Measurements from ENCODE around the gene PDGFA.

Gene PDGFA

GRCh38 chr7:520503-521161 is 986 bp upstream of the PDGFA start:
- H3K27ac Mint-ChIP-seq = no peak overlapping the region
- peak overlapping the region; percentile 9 for H3K4me3 Mint-ChIP-seq
- peaks cover 31% of the 10 kb centered on the region for H3K4me1 Mint-ChIP-seq (ENCODE audit: low read depth)
- intact Hi-C loops (cut with micrococcal nuclease) = no loop called here
- no peaks in the 10 kb centered on the region for H3K9me3 Mint-ChIP-seq
- peaks cover 78% of the 10 kb centered on the region for H3K27me3 Mint-ChIP-seq
- H3K36me3 Mint-ChIP-seq (ENCODE audit: low read depth) = no peaks in the 10 kb centered on the region

GRCh38 chr7:518630-519483 is 789 bp downstream of the PDGFA start:
- Mint-ChIP-seq H3K4me1 (ENCODE audit: low read depth) (peaks cover 31% of the 10 kb centered on the region), H3K27me3 (peaks cover 80% of the 10 kb centered on the region)

DNA sequence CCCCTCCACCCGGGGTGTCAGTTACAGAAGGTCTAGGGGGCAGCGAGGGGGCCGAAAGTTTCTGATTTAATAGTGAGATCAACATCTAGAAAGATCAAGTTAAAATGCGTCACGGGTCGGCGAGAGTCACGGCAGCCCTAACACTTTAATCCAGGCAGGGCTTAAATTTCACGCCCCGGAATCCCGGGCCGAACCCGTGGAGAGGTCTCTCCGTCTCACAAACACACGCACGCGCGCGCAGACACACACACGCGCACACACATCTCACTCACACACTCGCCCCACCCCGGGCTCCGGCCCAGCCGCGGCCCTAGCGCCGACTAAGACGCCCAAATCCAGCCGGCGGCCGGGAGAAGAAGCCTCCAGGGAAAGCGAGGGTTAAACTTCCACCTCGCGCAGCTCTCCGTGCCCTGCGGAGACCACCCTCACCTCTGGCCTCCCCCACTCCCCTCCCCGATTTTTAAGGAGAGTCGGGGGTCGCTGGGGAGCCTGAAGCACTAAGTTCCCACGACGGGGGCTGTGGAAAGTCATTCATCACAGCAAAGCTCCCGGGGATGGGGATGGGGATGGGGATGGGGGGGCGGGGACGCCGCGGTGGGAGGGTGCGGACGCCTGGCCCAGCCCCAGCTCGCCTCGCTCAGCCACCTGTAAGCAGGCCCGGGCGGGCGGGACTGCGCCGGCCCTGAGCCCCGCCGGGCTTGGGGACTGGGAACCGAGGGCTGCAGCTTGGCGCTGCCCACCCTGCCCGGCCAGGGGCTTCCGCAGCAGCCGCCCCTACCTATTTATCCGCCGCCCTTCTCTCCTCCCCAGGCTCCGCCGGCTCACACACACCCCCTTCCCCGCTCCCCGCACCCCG is 1.6 kb downstream of the PDGFA start:
- Mint-ChIP-seq H3K27me3 (peaks cover 80% of the 10 kb centered on the region), H3K36me3 (ENCODE audit: low read depth) (no peaks in the 10 kb centered on the region), H3K4me3 (peak overlapping the region; percentile 67), H3K9me3 (no peaks in the 10 kb centered on the region), H3K4me1 (ENCODE audit: low read depth) (peaks cover 31% of the 10 kb centered on the region), H3K27ac (no peak overlapping the region)
- intact Hi-C loops (cut with micrococcal nuclease) = no loop called here

More at GRCh38 chr7:518630-519483, 789 bp downstream of the PDGFA start:
- intact Hi-C loops (cut with micrococcal nuclease) = no loop called here
- Mint-ChIP-seq H3K36me3 (ENCODE audit: low read depth) (no peaks in the 10 kb centered on the region), H3K4me3 (peak overlapping the region; percentile 67), H3K27ac (no peak overlapping the region), H3K9me3 (no peaks in the 10 kb centered on the region)

- peak overlapping the region; percentile 62 for H3K4me3 Mint-ChIP-seq
These were observed 2.8 kb downstream of the PDGFA start for GRCh38 chr7:516606-517456.

DNA sequence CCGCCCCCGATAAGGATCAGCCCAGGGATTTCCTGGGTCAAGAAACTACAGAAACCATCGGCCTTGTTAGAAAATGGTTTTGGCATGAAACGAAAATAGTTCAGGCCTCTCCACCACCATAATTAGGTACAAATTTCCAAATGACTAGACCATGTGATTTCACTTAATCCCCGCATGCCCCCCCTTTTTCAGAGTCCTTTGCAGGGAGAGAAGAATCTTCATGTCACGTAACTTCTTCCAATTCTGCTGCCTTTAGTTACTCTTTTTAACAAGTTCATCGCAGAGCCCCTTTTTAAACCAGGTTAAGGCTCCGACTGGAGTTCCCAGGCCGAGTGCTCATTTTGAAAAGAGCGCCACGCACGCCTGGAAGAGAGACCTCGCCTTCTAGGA is 3.4 kb downstream of the PDGFA start:
- H3K4me1 Mint-ChIP-seq (ENCODE audit: low read depth) = peaks cover 20% of the 10 kb centered on the region

More at GRCh38 chr7:516606-517456, 2.8 kb downstream of the PDGFA start:
- Mint-ChIP-seq H3K9me3 (no peaks in the 10 kb centered on the region), H3K36me3 (ENCODE audit: low read depth) (no peaks in the 10 kb centered on the region), H3K27ac (no peak overlapping the region), H3K4me1 (ENCODE audit: low read depth) (peaks cover 26% of the 10 kb centered on the region), H3K27me3 (peaks cover 80% of the 10 kb centered on the region)
- intact Hi-C loops (cut with micrococcal nuclease) = no loop called here

GRCh38 chr7:515628-516027 is 4.0 kb downstream of the PDGFA start:
- intact Hi-C loops (cut with micrococcal nuclease) = no loop called here
- Mint-ChIP-seq H3K4me1 (ENCODE audit: low read depth) (peaks cover 14% of the 10 kb centered on the region), H3K27ac (no peak overlapping the region), H3K9me3 (no peaks in the 10 kb centered on the region), H3K27me3 (peaks cover 74% of the 10 kb centered on the region), H3K4me3 (no peak overlapping the region), H3K36me3 (ENCODE audit: low read depth) (no peaks in the 10 kb centered on the region)

More for the DNA sequence above, 3.4 kb downstream of the PDGFA start:
- intact Hi-C loops (cut with micrococcal nuclease) = no loop called here
- Mint-ChIP-seq H3K4me3 (no peak overlapping the region), H3K9me3 (no peaks in the 10 kb centered on the region), H3K36me3 (ENCODE audit: low read depth) (no peaks in the 10 kb centered on the region), H3K27ac (no peak overlapping the region), H3K27me3 (peaks cover 80% of the 10 kb centered on the region)

DNA sequence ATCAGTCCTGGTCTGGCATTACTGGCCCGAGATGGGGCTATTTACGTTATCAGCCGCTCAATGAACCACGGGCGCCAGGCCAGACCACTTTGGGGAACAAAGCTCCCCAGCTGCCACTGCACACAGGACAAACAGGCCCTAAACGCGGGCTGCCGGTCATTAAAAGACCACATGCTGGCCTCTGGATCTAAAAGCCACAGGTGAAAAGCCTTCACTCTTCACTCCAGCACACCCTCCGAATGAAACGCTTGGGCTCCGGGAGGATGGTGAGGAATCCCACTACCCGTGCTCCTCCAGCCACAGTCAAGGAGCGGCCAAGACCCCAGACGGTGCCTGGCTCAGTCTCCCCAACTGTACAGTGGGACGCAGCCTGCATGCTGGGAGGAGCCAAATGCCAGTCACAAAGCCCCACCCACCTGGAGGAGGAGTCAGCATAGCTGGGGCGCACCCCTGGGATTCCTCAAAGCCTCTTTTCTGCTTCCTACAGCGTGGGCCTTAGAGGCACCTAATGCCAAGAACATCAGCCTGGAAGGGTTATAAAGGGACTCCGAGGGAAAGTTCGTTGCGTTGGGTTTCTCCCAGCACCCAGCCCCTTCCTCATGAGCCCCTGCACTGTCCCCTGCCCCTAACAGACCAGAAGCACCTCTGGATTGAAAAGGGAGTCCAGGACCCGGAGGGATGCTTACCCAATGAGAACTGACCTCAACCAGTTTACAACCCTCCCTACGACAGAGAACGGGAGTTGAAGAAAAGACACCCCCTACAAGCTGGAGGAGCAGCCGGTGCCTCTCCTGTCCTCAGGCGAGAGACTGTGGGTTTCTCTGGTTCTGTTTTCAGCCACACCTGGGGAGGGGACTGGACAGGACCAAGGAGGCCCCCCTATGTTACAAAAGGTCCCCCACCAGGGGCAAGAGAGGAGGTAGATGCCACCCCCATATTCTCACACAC is 4.7 kb downstream of the PDGFA start:
- intact Hi-C loops (cut with micrococcal nuclease) = no loop called here
- Mint-ChIP-seq H3K27ac (no peak overlapping the region), H3K36me3 (ENCODE audit: low read depth) (no peaks in the 10 kb centered on the region)

DNA sequence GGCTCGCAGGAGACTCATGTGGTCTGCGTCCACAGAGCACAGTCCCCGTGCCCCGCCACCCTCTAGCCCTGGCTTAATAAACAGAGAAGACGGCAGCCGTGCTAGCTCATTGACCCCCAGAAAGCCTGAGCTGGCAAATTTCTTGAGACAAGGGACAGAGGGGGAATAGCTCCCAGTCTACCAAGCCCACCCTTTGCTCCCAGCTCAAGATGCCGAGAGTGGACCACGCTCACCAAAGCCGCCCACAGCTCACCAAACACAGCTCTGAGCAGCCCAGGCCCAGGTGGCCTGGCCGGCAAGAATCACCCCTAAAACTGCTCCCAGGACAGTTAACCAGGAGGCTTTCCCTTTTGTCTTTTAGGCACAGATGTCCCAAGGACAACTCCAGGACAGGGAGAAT is 5.4 kb downstream of the PDGFA start:
- Mint-ChIP-seq H3K9me3 (no peaks in the 10 kb centered on the region), H3K36me3 (ENCODE audit: low read depth) (no peaks in the 10 kb centered on the region), H3K27me3 (peaks cover 74% of the 10 kb centered on the region), H3K27ac (no peak overlapping the region), H3K4me1 (ENCODE audit: low read depth) (peaks cover 12% of the 10 kb centered on the region), H3K4me3 (no peak overlapping the region)
- intact Hi-C loops (cut with micrococcal nuclease) = no loop called here

More for the DNA sequence above, 4.7 kb downstream of the PDGFA start:
- peaks cover 69% of the 10 kb centered on the region for H3K27me3 Mint-ChIP-seq
- H3K4me1 Mint-ChIP-seq (ENCODE audit: low read depth) = peaks cover 12% of the 10 kb centered on the region
- H3K4me3 Mint-ChIP-seq = no peak overlapping the region
- no peaks in the 10 kb centered on the region for H3K9me3 Mint-ChIP-seq

DNA sequence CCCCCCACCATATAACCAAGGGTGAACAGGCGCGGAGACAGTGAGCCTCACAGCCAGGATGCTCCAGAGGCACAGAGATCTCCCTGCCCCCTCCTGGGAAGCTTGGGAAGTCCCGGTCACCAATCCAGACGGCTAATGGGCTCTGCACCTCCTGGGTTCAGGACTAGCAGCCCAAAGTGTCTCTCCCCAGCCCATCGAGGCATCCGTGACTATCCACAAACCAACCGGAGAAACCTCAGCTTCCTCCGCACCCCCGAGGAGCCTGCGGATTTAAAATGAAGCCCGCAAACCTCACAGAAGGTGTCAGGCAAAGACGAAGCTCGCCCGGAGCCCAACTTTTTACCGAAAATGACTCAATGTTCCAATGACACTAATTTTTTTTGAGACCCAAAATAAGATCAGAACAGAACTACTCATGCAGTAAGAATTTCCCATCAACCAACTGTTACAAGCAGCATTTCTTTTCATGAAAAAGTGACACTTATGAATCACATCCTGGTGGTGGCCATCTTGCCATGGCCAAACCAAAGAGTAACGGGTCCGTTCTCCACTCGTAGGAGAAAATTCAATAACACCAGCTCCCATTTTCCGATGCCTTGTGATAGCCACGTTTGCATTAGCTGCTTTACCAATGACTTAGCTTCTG is 6.0 kb downstream of the PDGFA start:
- H3K9me3 Mint-ChIP-seq = no peaks in the 10 kb centered on the region
- H3K4me3 Mint-ChIP-seq = no peak overlapping the region
- no peaks in the 10 kb centered on the region for H3K36me3 Mint-ChIP-seq (ENCODE audit: low read depth)
- no peak overlapping the region for H3K27ac Mint-ChIP-seq
- intact Hi-C loops (cut with micrococcal nuclease) = no loop called here
- peaks cover 70% of the 10 kb centered on the region for H3K27me3 Mint-ChIP-seq
- peaks cover 8% of the 10 kb centered on the region for H3K4me1 Mint-ChIP-seq (ENCODE audit: low read depth)

- no peaks in the 10 kb centered on the region for H3K9me3 Mint-ChIP-seq
- peaks cover 2% of the 10 kb centered on the region for H3K4me1 Mint-ChIP-seq (ENCODE audit: low read depth)
- intact Hi-C loops (cut with micrococcal nuclease) = no loop called here
- H3K27ac Mint-ChIP-seq = no peak overlapping the region
- no peak overlapping the region for H3K4me3 Mint-ChIP-seq
- no peaks in the 10 kb centered on the region for H3K36me3 Mint-ChIP-seq (ENCODE audit: low read depth)
- peaks cover 64% of the 10 kb centered on the region for H3K27me3 Mint-ChIP-seq
These were observed 6.9 kb downstream of the PDGFA start for GRCh38 chr7:512541-513311.

GRCh38 chr7:512146-512510 is 7.5 kb downstream of the PDGFA start:
- Mint-ChIP-seq H3K4me3 (no peak overlapping the region), H3K27ac (no peak overlapping the region), H3K4me1 (ENCODE audit: low read depth) (no peaks in the 10 kb centered on the region), H3K36me3 (ENCODE audit: low read depth) (no peaks in the 10 kb centered on the region), H3K27me3 (peaks cover 62% of the 10 kb centered on the region), H3K9me3 (no peaks in the 10 kb centered on the region)
- intact Hi-C loops (cut with micrococcal nuclease) = no loop called here
